Endometrial microvascular endothelial cells (primary cell): ENCODE results near the gene BABAM1. TPM values are rescaled to one million over a fixed set of nuclear protein-coding genes. Genes with fewer than 3 reads are reported as not detected.
"Not testable (repeated sequence)": the region's sequence is repeated elsewhere in the genome, so short reads cannot be mapped to it uniquely, and the experiment has no call there.

ENCODE experiments used
- in situ Hi-C: cut with HindIII; loops from 2 replicates; pipeline ENCODE4 v1.10.0; 2017; ENCODE audit warnings: low sequenced_read_pairs, low pct_unique_long_range_greater_than_20kb; ENCODE audit errors: inconsistent ontology term
- total RNA-seq: library from RNA; depleted of rRNA; stranded (reverse); fragments of >200 nt; gene quantifications from one replicate; pipeline ENCODE4 v1.2.3, GENCODE V29; 2015; ENCODE audit errors: inconsistent ontology term

Gene BABAM1
- total RNA-seq, 1 donor from 2014 or later, result 139 TPM

GRCh38 chr19:17294051-17294891, 27.0 kb downstream of the BABAM1 start:
- in situ Hi-C loops, result no loop called here

GRCh38 chr19:17295551-17295950, 28.3 kb downstream of the BABAM1 start:
- in situ Hi-C loops, result not testable (repeated sequence)

- in situ Hi-C loops, result no loop called here
Observed at GRCh38 chr19:17296273-17296672, 29.0 kb downstream of the BABAM1 start.

- in situ Hi-C loops, result no loop called here
Observed at GRCh38 chr19:17296976-17297375, 29.7 kb downstream of the BABAM1 start.

GRCh38 chr19:17300992-17301619, 33.9 kb downstream of the BABAM1 start:
- in situ Hi-C loops, result no loop called here

GRCh38 chr19:17302391-17303166, 35.3 kb downstream of the BABAM1 start:
- in situ Hi-C loops, result no loop called here

GRCh38 chr19:17303167-17303939, 36.1 kb downstream of the BABAM1 start, which contains the start of gene ABHD8:
Gene ABHD8 (minus strand): TSS chr19:17303425. CDS start chr19:17301616, 1,809 bp downstream.
- in situ Hi-C loops, result no loop called here

- in situ Hi-C loops, result no loop called here
Observed at GRCh38 chr19:17303940-17304267, 36.7 kb downstream of the BABAM1 start.

GRCh38 chr19:17304386-17305215, 37.4 kb downstream of the BABAM1 start:
- in situ Hi-C loops, result no loop called here

- in situ Hi-C loops, result no loop called here
Observed at GRCh38 chr19:17305216-17305516, 37.9 kb downstream of the BABAM1 start.

GRCh38 chr19:17305517-17306284, 38.5 kb downstream of the BABAM1 start, which contains the start of gene MRPL34:
Gene MRPL34 (plus strand): TSS chr19:17305872. CDS start chr19:17305893, 21 bp downstream.
- in situ Hi-C loops, result no loop called here

GRCh38 chr19:17306285-17306714, 39.1 kb downstream of the BABAM1 start:
- in situ Hi-C loops, result no loop called here

- in situ Hi-C loops, result no loop called here
Observed at GRCh38 chr19:17307876-17308377, 40.7 kb downstream of the BABAM1 start.

GRCh38 chr19:17309198-17309964, 42.1 kb downstream of the BABAM1 start, which contains the start of gene DDA1:
Gene DDA1 (plus strand): TSS chr19:17309563. CDS start chr19:17309655, 92 bp downstream.
- in situ Hi-C loops, result no loop called here

- in situ Hi-C loops, result no loop called here
Observed at GRCh38 chr19:17309965-17310461, 42.8 kb downstream of the BABAM1 start.

GRCh38 chr19:17311455-17312188, 44.4 kb downstream of the BABAM1 start:
- in situ Hi-C loops, result no loop called here
